B cell (primary cell): ENCODE results near the gene ACP7.

Experiments used
- CTCF ChIP-seq: fragments of 200-600 bp; IDR thresholded peaks from one replicate; pipeline ENCODE4 v1.8.0; 2022; ENCODE audit warnings: antibody characterized with exemption, mild to moderate bottlenecking
- EZH2 ChIP-seq: IDR thresholded peaks from 2 replicates; pipeline ENCODE4 v1.6.1; 2012; ENCODE audit warnings: borderline replicate concordance, low read depth, mild to moderate bottlenecking, moderate library complexity, low read length; ENCODE audit not compliant: insufficient read depth, poor library complexity, severe bottlenecking

- no peak for TF ChIP-seq CTCF
- TF ChIP-seq EZH2 = no peak
Measured at GRCh38 chr19:39148939-39149529, 64.9 kb downstream of the ACP7 start.
